Type B pancreatic cell (in vitro differentiated cells): ENCODE measurements around the gene TMEM53. TPM values are rescaled to one million over a fixed set of nuclear protein-coding genes. Genes with fewer than 3 reads are reported as not detected.

Experiments used
- DNase-seq: peaks from one replicate; pipeline ENCODE4 v3.0.0; 2021; ENCODE audit warnings: mixed read lengths; ENCODE audit not compliant: unreplicated experiment; ENCODE audit errors: extremely low spot score
- H3K27ac Mint-ChIP-seq: 2 replicates; pipeline ENCODE4 v1.8.0; 2021; ENCODE audit warnings: mild to moderate bottlenecking, mixed read lengths
- H3K27me3 Mint-ChIP-seq: 2 replicates; pipeline ENCODE4 v1.8.0; 2021; ENCODE audit warnings: mixed read lengths
- H3K36me3 Mint-ChIP-seq: 2 replicates; pipeline ENCODE4 v1.8.0; 2021; ENCODE audit warnings: mixed read lengths
- H3K4me1 Mint-ChIP-seq: one replicate; pipeline ENCODE4 v1.8.0; 2021; ENCODE audit warnings: mixed read lengths; ENCODE audit not compliant: unreplicated experiment
- H3K4me3 Mint-ChIP-seq: 2 replicates; pipeline ENCODE4 v1.8.0; 2021; ENCODE audit warnings: mild to moderate bottlenecking, mixed read lengths
- H3K9me3 Mint-ChIP-seq: 2 replicates; pipeline ENCODE4 v1.8.0; 2021; ENCODE audit warnings: mixed read lengths
- CTCF ChIP-seq: fragments of 200-600 bp; sonication (generic); conservative IDR thresholded peaks from 2 replicates; pipeline ENCODE4 v1.5.0; 2021; ENCODE audit warnings: antibody characterized with exemption, mild to moderate bottlenecking
- total RNA-seq: library from RNA; stranded (reverse); gene quantifications from 2 replicates; pipeline ENCODE4 v1.2.1, GENCODE V29; 2021; ENCODE audit warnings: low replicate concordance

Gene TMEM53
- total RNA-seq, 1 donor from 2014 or later: 6.6 TPM

DNA sequence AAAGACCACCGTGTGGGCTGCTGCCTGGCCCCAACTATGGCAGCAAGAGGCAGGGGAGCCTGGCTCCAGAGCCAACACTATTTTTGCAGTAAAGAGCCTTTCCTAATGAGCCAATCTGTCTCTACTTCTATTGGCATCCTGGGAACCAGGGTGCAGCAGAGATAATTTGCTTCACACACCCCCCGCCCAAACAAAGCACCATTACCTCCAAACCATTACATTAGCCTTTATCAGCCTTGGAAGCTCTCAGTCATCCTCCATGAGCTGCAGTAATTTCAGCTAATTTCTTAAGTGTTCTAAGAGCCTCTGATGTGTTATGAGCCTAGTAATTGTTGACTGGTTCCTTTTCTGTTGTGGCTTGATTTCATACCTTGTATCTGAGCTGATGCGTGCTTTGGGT is 21.8 kb upstream of the TMEM53 start:
- no peak for TF ChIP-seq CTCF
- Mint-ChIP-seq H3K9me3 (no peaks in the 10 kb centered on the region), H3K27me3 (peaks cover 3% of the 10 kb centered on the region), H3K27ac (no peak overlapping the region), H3K4me1 (peaks cover 3% of the 10 kb centered on the region), H3K36me3 (peaks cover 8% of the 10 kb centered on the region), H3K4me3 (no peak overlapping the region)
- DNase-seq: no peak

- no peaks in the 10 kb centered on the region for H3K9me3 Mint-ChIP-seq
- DNase-seq: no peak
- H3K36me3 Mint-ChIP-seq: peaks cover 8% of the 10 kb centered on the region
- peaks cover 3% of the 10 kb centered on the region for H3K27me3 Mint-ChIP-seq
- no peaks in the 10 kb centered on the region for H3K4me1 Mint-ChIP-seq
- no peak overlapping the region for H3K27ac Mint-ChIP-seq
- H3K4me3 Mint-ChIP-seq: no peak overlapping the region
- no peak for TF ChIP-seq CTCF
Measured at GRCh38 chr1:44695671-44696070, 21.4 kb upstream of the TMEM53 start.

GRCh38 chr1:44694863-44695478 is 20.7 kb upstream of the TMEM53 start:
- no peak for DNase-seq
- H3K4me3 Mint-ChIP-seq: no peak overlapping the region
- peaks cover 3% of the 10 kb centered on the region for H3K27me3 Mint-ChIP-seq
- no peaks in the 10 kb centered on the region for H3K4me1 Mint-ChIP-seq
- TF ChIP-seq CTCF: no peak
- no peaks in the 10 kb centered on the region for H3K9me3 Mint-ChIP-seq
- no peak overlapping the region for H3K27ac Mint-ChIP-seq
- peaks cover 8% of the 10 kb centered on the region for H3K36me3 Mint-ChIP-seq

DNA sequence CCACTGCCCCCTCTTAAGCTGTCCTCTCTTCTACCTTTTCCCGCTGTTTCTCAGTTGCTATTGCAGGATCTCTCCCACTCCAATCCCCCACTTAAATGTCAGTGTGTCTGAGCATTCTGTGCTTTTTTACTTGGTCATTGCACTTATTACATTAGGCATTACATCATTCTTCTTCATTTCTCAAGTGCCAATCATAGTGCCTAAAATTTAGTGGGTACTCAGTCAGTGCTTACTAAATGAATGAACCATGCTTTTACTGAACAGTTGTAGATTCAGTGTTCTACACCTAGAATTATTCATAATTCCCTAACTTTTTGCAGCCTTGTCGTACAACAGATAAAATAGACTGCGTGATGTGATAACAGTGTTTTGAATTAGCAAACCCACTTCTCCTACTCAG is 19.6 kb upstream of the TMEM53 start:
- Mint-ChIP-seq H3K4me3 (no peak overlapping the region), H3K9me3 (no peaks in the 10 kb centered on the region), H3K4me1 (no peaks in the 10 kb centered on the region), H3K27ac (no peak overlapping the region), H3K27me3 (peaks cover 3% of the 10 kb centered on the region), H3K36me3 (peaks cover 8% of the 10 kb centered on the region)
- no peak for TF ChIP-seq CTCF
- no peak for DNase-seq

- no peak for TF ChIP-seq CTCF
- DNase-seq: no peak
- Mint-ChIP-seq H3K4me3 (no peak overlapping the region), H3K4me1 (no peaks in the 10 kb centered on the region), H3K36me3 (peaks cover 7% of the 10 kb centered on the region), H3K27ac (no peak overlapping the region), H3K9me3 (no peaks in the 10 kb centered on the region), H3K27me3 (peaks cover 3% of the 10 kb centered on the region)
Measured at GRCh38 chr1:44693159-44693558, 18.9 kb upstream of the TMEM53 start.

DNA sequence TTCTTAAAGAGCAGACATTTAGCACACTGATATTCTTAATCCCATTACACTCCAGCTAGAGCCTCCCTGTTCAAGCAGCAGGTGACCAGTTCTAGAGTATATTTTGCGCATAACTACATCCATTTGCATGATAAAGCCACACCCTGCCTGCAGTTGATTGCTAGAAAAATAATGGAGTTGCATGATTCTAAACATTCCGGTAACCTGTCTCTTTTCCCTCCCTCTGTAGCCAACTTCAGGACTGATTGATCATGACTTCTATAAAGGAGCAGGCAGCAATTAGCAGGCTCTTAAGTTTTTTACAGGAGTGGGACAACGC is 15.1 kb upstream of the TMEM53 start:
- no peaks in the 10 kb centered on the region for H3K4me1 Mint-ChIP-seq
- no peak for DNase-seq
- no peaks in the 10 kb centered on the region for H3K27me3 Mint-ChIP-seq
- H3K36me3 Mint-ChIP-seq: peaks cover 5% of the 10 kb centered on the region
- TF ChIP-seq CTCF: no peak
- no peak overlapping the region for H3K27ac Mint-ChIP-seq
- no peak overlapping the region for H3K4me3 Mint-ChIP-seq
- no peaks in the 10 kb centered on the region for H3K9me3 Mint-ChIP-seq
